Lower lobe of right lung (tissue), 2 donors: ENCODE measurements around the gene DMBX1. TPM values are rescaled to one million over a fixed set of nuclear protein-coding genes. Genes with fewer than 3 reads are reported as not detected.

Experiments
- ATAC-seq, 2 donors: fragments of 200-7000 bp; cut with Tn5 transposase; one replicate each; pipeline ENCODE4 v1.9.1; 2020 to 2022; ENCODE audit warnings: mild to moderate bottlenecking in 2 of 2, moderate library complexity in 2 of 2
- DNase-seq: peaks from one replicate; pipeline ENCODE4 v3.0.0-alpha.2; 2020
- H3K27ac ChIP-seq: fragments of 200-600 bp; one replicate; pipeline ENCODE4 v1.8.0; 2022
- H3K27me3 ChIP-seq: fragments of 200-600 bp; one replicate; pipeline ENCODE4 v1.8.0; 2022; ENCODE audit warnings: low read depth
- H3K36me3 ChIP-seq: fragments of 200-600 bp; one replicate; pipeline ENCODE4 v1.8.0; 2022; ENCODE audit warnings: mild to moderate bottlenecking
- H3K4me1 ChIP-seq: fragments of 200-600 bp; one replicate; pipeline ENCODE4 v1.8.0; 2022
- H3K4me3 ChIP-seq: fragments of 200-600 bp; one replicate; pipeline ENCODE4 v1.8.0; 2022; ENCODE audit warnings: mild to moderate bottlenecking
- H3K9me3 ChIP-seq: fragments of 200-600 bp; one replicate; pipeline ENCODE4 v1.8.0; 2022
- intact Hi-C: fragments of 100-400 bp; cut with DNase I; formaldehyde crosslinking; loops from one replicate; pipeline ENCODE4 v1.11.0; 2022
- long read RNA-seq: library from polyadenylated mRNA; unstranded; transcript quantifications from one replicate; pipeline ENCODE4 v2.0.0, GENCODE V29; 2021
- total RNA-seq: library from RNA; stranded (reverse); fragmentation: NEBNext Ultra II Directional; extraction: Animal tissue kit (Norgen Biotek cat#: 25700); gene quantifications from one replicate; pipeline ENCODE4 v1.2.1, GENCODE V29; 2021
- TF ChIP-seq, protein P1 (sequence below): fragments of 200-600 bp; IDR thresholded peaks from one replicate; pipeline ENCODE4 v1.8.0; 2022; ENCODE audit warnings: antibody characterized with exemption, mild to moderate bottlenecking
- donor health status: DM: no; HTN: yes; CAD: no; lungs with severe emphysema.

DMBX1 gene
- not detected for total RNA-seq
- long read RNA-seq = 0 reads

DNA sequence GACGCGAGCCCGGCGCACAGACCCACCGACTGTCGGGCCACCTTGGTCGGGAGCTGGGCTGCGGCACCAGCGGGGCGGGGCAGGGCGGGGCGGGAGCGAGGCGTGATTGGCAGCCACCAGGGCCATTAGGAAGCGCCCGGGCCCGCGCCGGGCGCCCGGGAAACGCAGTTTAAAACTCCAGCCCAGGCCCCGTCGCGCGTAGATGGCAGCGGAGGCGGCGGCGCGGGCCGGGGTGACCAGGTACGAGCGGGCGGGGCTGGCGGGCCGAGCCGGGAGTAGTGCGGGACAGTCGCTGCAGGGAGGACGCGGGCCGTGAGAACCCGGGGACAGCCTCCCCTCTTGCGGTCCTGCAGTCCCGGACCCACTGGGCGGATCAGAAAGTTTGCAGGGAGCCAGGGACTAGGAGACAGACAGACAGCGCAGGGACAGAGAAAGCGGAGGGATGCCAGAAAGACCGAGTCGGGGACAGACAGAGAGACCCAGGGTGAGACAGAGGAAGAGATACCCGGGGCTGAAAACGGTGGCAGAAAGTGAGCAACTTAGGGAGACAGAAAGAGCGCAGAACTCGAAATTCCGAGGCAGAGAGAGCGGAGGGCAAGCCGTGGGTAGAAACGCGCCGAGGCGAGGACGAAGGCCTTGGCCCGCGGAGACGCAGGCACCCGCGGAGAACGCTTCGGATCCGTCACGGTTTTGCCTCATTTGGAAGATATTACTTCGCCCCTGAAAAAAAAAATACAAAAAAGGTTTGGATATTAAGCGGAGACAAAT, at the start of gene DMBX1:
DMBX1 (plus strand) TSS at position 199 of the 768 bp plus-strand sequence. CDS start 17,175 bp downstream, outside the sequence.
- Histone ChIP-seq H3K4me3 (peak within 1 kb of the TSS; percentile 45), H3K4me1 (peaks cover 21% of the 10 kb centered on the region), H3K27me3 (peaks cover 99% of the 10 kb centered on the region), H3K27ac (no peak within 1 kb of the TSS), H3K9me3 (no peaks in the 10 kb centered on the region), H3K36me3 (no peaks in the 10 kb centered on the region)
- ATAC-seq = peak; percentile 76 to 85
- DNase-seq = no peak
- TF ChIP-seq, protein P1, sequence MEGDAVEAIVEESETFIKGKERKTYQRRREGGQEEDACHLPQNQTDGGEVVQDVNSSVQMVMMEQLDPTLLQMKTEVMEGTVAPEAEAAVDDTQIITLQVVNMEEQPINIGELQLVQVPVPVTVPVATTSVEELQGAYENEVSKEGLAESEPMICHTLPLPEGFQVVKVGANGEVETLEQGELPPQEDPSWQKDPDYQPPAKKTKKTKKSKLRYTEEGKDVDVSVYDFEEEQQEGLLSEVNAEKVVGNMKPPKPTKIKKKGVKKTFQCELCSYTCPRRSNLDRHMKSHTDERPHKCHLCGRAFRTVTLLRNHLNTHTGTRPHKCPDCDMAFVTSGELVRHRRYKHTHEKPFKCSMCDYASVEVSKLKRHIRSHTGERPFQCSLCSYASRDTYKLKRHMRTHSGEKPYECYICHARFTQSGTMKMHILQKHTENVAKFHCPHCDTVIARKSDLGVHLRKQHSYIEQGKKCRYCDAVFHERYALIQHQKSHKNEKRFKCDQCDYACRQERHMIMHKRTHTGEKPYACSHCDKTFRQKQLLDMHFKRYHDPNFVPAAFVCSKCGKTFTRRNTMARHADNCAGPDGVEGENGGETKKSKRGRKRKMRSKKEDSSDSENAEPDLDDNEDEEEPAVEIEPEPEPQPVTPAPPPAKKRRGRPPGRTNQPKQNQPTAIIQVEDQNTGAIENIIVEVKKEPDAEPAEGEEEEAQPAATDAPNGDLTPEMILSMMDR = no peak
- intact Hi-C loops = no loop called here

DNA sequence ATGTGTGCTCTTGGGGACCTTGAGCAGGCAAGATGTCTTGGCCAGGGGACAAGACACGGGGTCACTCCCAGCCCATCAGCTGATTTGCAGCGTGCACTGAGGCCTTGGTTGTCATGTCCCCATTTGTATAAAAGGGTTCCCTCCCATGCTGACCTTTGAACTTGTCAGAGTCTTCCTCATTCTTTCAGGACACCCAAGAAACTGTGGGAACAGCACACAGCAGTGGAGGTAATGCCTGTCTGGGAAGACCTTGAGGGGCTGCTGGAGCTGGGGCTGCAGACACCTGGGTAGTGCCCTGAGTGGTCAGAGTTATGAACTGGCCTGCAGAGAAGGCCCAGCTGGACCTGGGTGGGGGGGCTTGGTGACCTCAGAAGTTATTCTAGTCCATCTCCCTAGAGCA, 49.2 kb upstream of the DMBX1 start:
- peaks cover 11% of the 10 kb centered on the region for H3K4me1 ChIP-seq
- ATAC-seq (no peak), DNase-seq (no peak)
- no peaks in the 10 kb centered on the region for H3K27me3 ChIP-seq
- intact Hi-C loops = no loop called here
- TF ChIP-seq, protein P1 = no peak
- no peak overlapping the region for H3K27ac ChIP-seq
- no peaks in the 10 kb centered on the region for H3K9me3 ChIP-seq
- H3K36me3 ChIP-seq = no peaks in the 10 kb centered on the region
- H3K4me3 ChIP-seq = no peak overlapping the region

DNA sequence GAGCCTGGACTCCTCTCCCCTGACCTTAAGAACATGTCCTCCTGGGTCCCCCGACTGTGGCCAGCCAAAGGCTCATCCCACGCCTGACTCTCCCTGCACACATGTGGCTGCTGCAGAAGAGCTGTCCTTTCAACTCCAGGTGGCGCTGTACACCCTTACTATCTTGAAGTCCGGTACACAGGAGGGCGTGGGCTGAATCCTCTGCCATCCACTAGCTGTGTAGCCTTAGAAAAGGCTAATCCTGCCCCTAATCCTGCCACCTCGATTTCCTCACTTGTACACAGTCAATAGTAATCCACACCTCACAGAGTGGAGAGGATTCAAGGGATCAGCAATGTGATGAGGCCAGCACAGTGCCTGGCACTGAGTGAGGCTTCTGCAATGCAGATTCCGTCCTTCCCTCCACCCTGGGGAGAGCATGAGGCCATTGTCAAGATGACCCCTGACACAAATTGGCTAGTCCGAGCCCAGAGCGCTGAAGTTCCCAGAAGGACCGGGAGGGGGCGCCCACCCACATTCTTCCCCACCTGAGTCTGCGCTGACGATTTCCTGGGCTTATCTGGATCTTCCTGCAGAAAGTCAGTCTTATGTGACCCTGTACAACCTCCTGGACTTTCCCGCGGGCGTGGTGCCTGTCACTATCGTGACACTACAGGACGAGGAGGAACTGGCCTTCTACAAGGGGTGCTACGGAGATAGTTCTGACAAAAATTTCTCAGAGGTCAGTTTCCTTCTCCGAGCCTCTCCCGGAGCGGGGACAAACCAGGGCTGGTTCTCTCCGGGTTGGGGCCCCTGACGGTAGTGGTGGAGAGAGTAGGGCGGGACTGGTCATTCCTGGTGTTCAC, 47.1 kb upstream of the DMBX1 start:
- DNase-seq (peak; percentile 78), ATAC-seq (peak; percentile 85 to 87)
- Histone ChIP-seq H3K4me3 (peak overlapping the region; percentile 45), H3K27ac (no peak overlapping the region), H3K9me3 (no peaks in the 10 kb centered on the region), H3K36me3 (no peaks in the 10 kb centered on the region), H3K27me3 (peaks cover 16% of the 10 kb centered on the region), H3K4me1 (peaks cover 14% of the 10 kb centered on the region)
- intact Hi-C loops = no loop called here
- TF ChIP-seq, protein P1 = peak; percentile 89

DNA sequence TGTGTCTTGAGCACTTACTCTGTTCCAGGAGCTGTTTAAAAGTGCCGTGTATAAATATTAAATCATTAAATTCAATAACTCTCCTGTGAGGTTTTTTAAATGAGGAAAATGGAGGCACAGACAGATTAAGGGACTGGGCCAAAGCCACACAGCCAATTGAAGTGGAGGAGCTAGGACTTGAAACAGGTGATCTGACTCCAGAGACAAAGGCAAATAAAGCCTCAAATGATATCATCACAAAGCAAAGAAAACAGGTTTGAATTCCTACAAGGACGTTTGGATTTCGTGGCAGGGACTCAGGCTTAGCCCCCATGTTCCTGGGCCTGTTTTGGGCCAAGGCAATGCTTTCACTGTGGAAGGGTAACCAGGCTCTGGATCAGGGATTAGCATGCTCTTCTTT, 45.2 kb upstream of the DMBX1 start:
- ATAC-seq (no peak), DNase-seq (no peak)
- intact Hi-C loops = no loop called here
- no peaks in the 10 kb centered on the region for H3K9me3 ChIP-seq
- TF ChIP-seq, protein P1 = no peak
- no peak overlapping the region for H3K27ac ChIP-seq
- H3K4me3 ChIP-seq = no peak overlapping the region
- H3K36me3 ChIP-seq = no peaks in the 10 kb centered on the region
- peaks cover 20% of the 10 kb centered on the region for H3K4me1 ChIP-seq
- H3K27me3 ChIP-seq = peaks cover 34% of the 10 kb centered on the region

DNA sequence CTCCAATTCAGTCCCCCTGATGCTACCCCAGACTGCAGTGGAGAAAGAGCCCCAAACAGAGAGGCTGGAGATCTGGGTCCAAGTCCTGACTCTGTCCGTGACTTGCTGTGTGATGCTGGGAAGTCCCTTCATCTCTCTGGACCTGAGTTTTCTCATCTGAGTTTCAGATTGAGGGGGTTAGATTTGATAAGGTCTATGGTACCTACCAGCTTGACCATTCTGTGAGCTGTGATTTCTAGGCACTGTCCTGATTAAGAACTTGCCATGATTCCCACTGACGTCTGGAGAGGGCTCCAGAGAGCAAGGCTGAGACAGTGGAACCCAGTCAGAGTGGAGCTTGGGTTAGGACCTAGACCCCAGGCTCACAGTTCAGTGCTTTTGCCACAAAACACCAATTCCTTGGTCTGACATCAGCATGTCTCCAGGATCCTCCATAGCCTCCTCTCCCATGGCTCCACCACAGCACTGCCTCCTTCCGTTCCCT, 43.8 kb upstream of the DMBX1 start:
- DNase-seq = no peak
- no peaks in the 10 kb centered on the region for H3K36me3 ChIP-seq
- TF ChIP-seq, protein P1 = no peak
- peaks cover 40% of the 10 kb centered on the region for H3K27me3 ChIP-seq
- peaks cover 20% of the 10 kb centered on the region for H3K4me1 ChIP-seq
- intact Hi-C loops = no loop called here
- no peak for ATAC-seq
- no peak overlapping the region for H3K27ac ChIP-seq
- H3K9me3 ChIP-seq = no peaks in the 10 kb centered on the region
- H3K4me3 ChIP-seq = no peak overlapping the region
